DLD1 (cell line): ENCODE measurements around the gene EHD4.

Source experiments
- in situ Hi-C: cut with HindIII; loops from 2 replicates; pipeline ENCODE4 v1.10.0; 2017; ENCODE audit warnings: low sequenced_read_pairs

EHD4 gene

GRCh38 chr15:41899854-41900442 is 72.4 kb downstream of the EHD4 start:
- in situ Hi-C loops = loop anchor here (25.0 kb wide), 1 partner anchor 113 kb away; no protein-coding TSS in a partner anchor

GRCh38 chr15:41897363-41897799 is 75.0 kb downstream of the EHD4 start:
- in situ Hi-C loops = loop anchor here (25.0 kb wide), 1 partner anchor 110 kb away; no protein-coding TSS in a partner anchor

- in situ Hi-C loops = loop anchor here (25.0 kb wide), 1 partner anchor 109 kb away; no protein-coding TSS in a partner anchor
These were observed 75.8 kb downstream of the EHD4 start for GRCh38 chr15:41896566-41896965.

- in situ Hi-C loops = loop anchor here (25.0 kb wide), 1 partner anchor 109 kb away; no protein-coding TSS in a partner anchor
These were observed 76.4 kb downstream of the EHD4 start for GRCh38 chr15:41895957-41896356.

GRCh38 chr15:41895491-41895890 is 76.9 kb downstream of the EHD4 start:
- in situ Hi-C loops = loop anchor here (25.0 kb wide), 1 partner anchor 108 kb away; no protein-coding TSS in a partner anchor

- in situ Hi-C loops = loop anchor here (25.0 kb wide), 1 partner anchor 108 kb away; no protein-coding TSS in a partner anchor
These were observed 77.4 kb downstream of the EHD4 start for GRCh38 chr15:41894791-41895463.

- in situ Hi-C loops = loop anchor here (25.0 kb wide), 1 partner anchor 107 kb away; no protein-coding TSS in a partner anchor
These were observed 78.0 kb downstream of the EHD4 start for GRCh38 chr15:41894251-41894790.

GRCh38 chr15:41893422-41894250 is 78.7 kb downstream of the EHD4 start, which contains the start of gene SPTBN5:
Gene SPTBN5, minus strand, starts transcription at chr15:41894053. Its CDS starts 556 bp downstream, at chr15:41893497.
- in situ Hi-C loops = loop anchor here (25.0 kb wide), 1 partner anchor 106 kb away; no protein-coding TSS in a partner anchor

- in situ Hi-C loops = loop anchor here (25.0 kb wide), 1 partner anchor 106 kb away; no protein-coding TSS in a partner anchor
These were observed 79.5 kb downstream of the EHD4 start for GRCh38 chr15:41892621-41893421.

- in situ Hi-C loops = loop anchor here (25.0 kb wide), 1 partner anchor 105 kb away; no protein-coding TSS in a partner anchor
These were observed 80.4 kb downstream of the EHD4 start for GRCh38 chr15:41891946-41892345.

GRCh38 chr15:41891226-41891625 is 81.1 kb downstream of the EHD4 start:
- in situ Hi-C loops = loop anchor here (25.0 kb wide), 1 partner anchor 104 kb away; no protein-coding TSS in a partner anchor

- in situ Hi-C loops = loop anchor here (25.0 kb wide), 1 partner anchor 103 kb away; no protein-coding TSS in a partner anchor
These were observed 82.2 kb downstream of the EHD4 start for GRCh38 chr15:41890050-41890690.

GRCh38 chr15:41888662-41889253 is 83.6 kb downstream of the EHD4 start:
- in situ Hi-C loops = loop anchor here (25.0 kb wide), 1 partner anchor 101 kb away; no protein-coding TSS in a partner anchor

GRCh38 chr15:41887893-41888292 is 84.5 kb downstream of the EHD4 start:
- in situ Hi-C loops = loop anchor here (25.0 kb wide), 1 partner anchor 101 kb away; no protein-coding TSS in a partner anchor

- in situ Hi-C loops = loop anchor here (25.0 kb wide), 1 partner anchor 100 kb away; no protein-coding TSS in a partner anchor
These were observed 85.2 kb downstream of the EHD4 start for GRCh38 chr15:41887161-41887560.

GRCh38 chr15:41886741-41887140 is 85.6 kb downstream of the EHD4 start:
- in situ Hi-C loops = loop anchor here (25.0 kb wide), 1 partner anchor 99 kb away; no protein-coding TSS in a partner anchor

- in situ Hi-C loops = loop anchor here (25.0 kb wide), 1 partner anchor 99 kb away; no protein-coding TSS in a partner anchor
These were observed 86.5 kb downstream of the EHD4 start for GRCh38 chr15:41885841-41886240.

- in situ Hi-C loops = loop anchor here (25.0 kb wide), 1 partner anchor 98 kb away; no protein-coding TSS in a partner anchor
These were observed 87.0 kb downstream of the EHD4 start for GRCh38 chr15:41885321-41885720.
